HG03439 (cell line): ENCODE data around the gene CD96.
"Not testable (repeated sequence)": the region's sequence is repeated elsewhere in the genome, so short reads cannot be mapped to it uniquely, and the experiment has no call there.

Experiments
- ATAC-seq: cut with Tn5 transposase; IDR thresholded peaks from one replicate; pipeline ENCODE4 v1.9.1; 2021; ENCODE audit warnings: mild to moderate bottlenecking, moderate library complexity; ENCODE audit not compliant: unreplicated experiment

The CD96 gene

GRCh38 chr3:111541911-111542483 is at the start of gene CD96:
CD96 (plus strand) TSS chr3:111542197; CDS start chr3:111542249, 52 bp downstream.
- no peak for ATAC-seq

GRCh38 chr3:111493276-111493675 is 48.7 kb upstream of the CD96 start:
- no peak for ATAC-seq

GRCh38 chr3:111496894-111497559 is 45.0 kb upstream of the CD96 start:
- ATAC-seq: no peak

- ATAC-seq: no peak
Measured at GRCh38 chr3:111498022-111498421, 44.0 kb upstream of the CD96 start.

- peak; percentile 91 for ATAC-seq
Measured at GRCh38 chr3:111506435-111506834, 35.6 kb upstream of the CD96 start.

- no peak for ATAC-seq
Measured at GRCh38 chr3:111509308-111509707, 32.7 kb upstream of the CD96 start.

- ATAC-seq: no peak
Measured at GRCh38 chr3:111517801-111518200, 24.2 kb upstream of the CD96 start.

- no peak for ATAC-seq
Measured at GRCh38 chr3:111519178-111519855, 22.7 kb upstream of the CD96 start.

GRCh38 chr3:111521891-111522290 is 20.1 kb upstream of the CD96 start:
- ATAC-seq: no peak

GRCh38 chr3:111524486-111524885 is 17.5 kb upstream of the CD96 start:
- ATAC-seq: not testable (repeated sequence)

- ATAC-seq: no peak
Measured at GRCh38 chr3:111531446-111531845, 10.6 kb upstream of the CD96 start.

GRCh38 chr3:111534701-111535100 is 7.3 kb upstream of the CD96 start:
- ATAC-seq: no peak

GRCh38 chr3:111538111-111538510 is 3.9 kb upstream of the CD96 start:
- ATAC-seq: no peak

- ATAC-seq: peak; percentile 15
Measured at GRCh38 chr3:111538681-111539083, 3.3 kb upstream of the CD96 start.

GRCh38 chr3:111539351-111540331 is 2.4 kb upstream of the CD96 start:
- peak; percentile 69 for ATAC-seq

- no peak for ATAC-seq
Measured at GRCh38 chr3:111541391-111541790, 606 bp upstream of the CD96 start.

- no peak for ATAC-seq
Measured at GRCh38 chr3:111542611-111543300, 759 bp downstream of the CD96 start.

GRCh38 chr3:111545349-111545748 is 3.4 kb downstream of the CD96 start:
- ATAC-seq: no peak

- peak; percentile 91 for ATAC-seq
Measured at GRCh38 chr3:111547631-111548030, 5.6 kb downstream of the CD96 start.

GRCh38 chr3:111548092-111548491 is 6.1 kb downstream of the CD96 start:
- ATAC-seq: peak; percentile 71
